Ovary (tissue), 10 donors: ENCODE measurements around the gene GJD4. TPM values are rescaled to one million over a fixed set of nuclear protein-coding genes. Genes with fewer than 3 reads are reported as not detected.

Experiments
- DNase-seq, 5 donors: peaks; one replicate each; pipeline ENCODE4 v3.0.0-alpha.2; 2019 to 2020
- H3K27ac ChIP-seq, 2 donors: fragments of 200-600 bp; one replicate each; pipeline versions ENCODE4 v1.5.1 to v1.8.0; 2019 to 2022
- H3K27me3 ChIP-seq: fragments of 200-600 bp; one replicate; pipeline ENCODE4 v1.8.0; 2022
- H3K36me3 ChIP-seq: fragments of 200-600 bp; sonication (generic); one replicate; pipeline ENCODE4 v1.5.1; 2019
- H3K4me1 ChIP-seq: one replicate; pipeline ENCODE4 v1.8.1; 2013; ENCODE audit warnings: mild to moderate bottlenecking, moderate library complexity; ENCODE audit not compliant: insufficient read depth
- H3K4me3 ChIP-seq: fragments of 200-600 bp; sonication (generic); one replicate; pipeline ENCODE4 v1.5.1; 2017
- H3K9me3 ChIP-seq, 2 donors: fragments of 200-600 bp in 1 of 2; sonication (generic) in 1 of 2; one replicate each; pipeline versions ENCODE4 v1.5.1 to v1.8.1; 2013 to 2019; ENCODE audit warnings: mild to moderate bottlenecking in 1 of 2, moderate library complexity in 1 of 2
- CTCF ChIP-seq, 3 donors: fragments of 450-650 bp in 2 of 3; fragments of 200-600 bp in 1 of 3; IDR thresholded peaks; one replicate each; pipeline versions ENCODE4 v1.5.1 to v1.8.0; 2016 to 2022; ENCODE audit warnings: antibody characterized with exemption in 3 of 3, mild to moderate bottlenecking in 1 of 3
- EP300 ChIP-seq: sonication (generic); formaldehyde crosslinking; IDR thresholded peaks from one replicate; pipeline ENCODE4 v1.6.1; 2017; ENCODE audit warnings: antibody characterized with exemption
- POLR2A ChIP-seq: fragments of 450-650 bp; IDR thresholded peaks from one replicate; pipeline ENCODE4 v1.6.1; 2017; ENCODE audit warnings: antibody characterized with exemption, mild to moderate bottlenecking, moderate library complexity
- WGBS, 3 donors: extraction: QIAGEN DNeasy Blood & Tissue Kit in 1 of 3; methylation state at CpG; one replicate each; pipeline versions ENCODE4 v1.1.5 to v1.1.7; 2013 to 2017; 5-methylcytosine and 5-hydroxymethylcytosine counted together
- intact Hi-C, 4 donors: fragments of 100-400 bp; cut with DNase I; formaldehyde crosslinking; loops; one replicate each; pipeline versions ENCODE4 v1.11.0 to v1.15.1; 2022 to 2023
- long read RNA-seq, 3 donors: library from polyadenylated mRNA in 2 of 3; unstranded in 2 of 3; transcript quantifications; one replicate each; pipeline ENCODE4 v2.0.0 and lab custom pipeline, GENCODE V29; 2021 to 2026
- polyA plus RNA-seq, 2 donors: library from polyadenylated mRNA; stranded (reverse); fragments of 200-250 nt in 1 of 2; fragments of 350-450 nt in 1 of 2; fragmentation: Illumina TruSeq in 1 of 2; extraction: RNeasy Lipid Tissue Mini Kit (QIAGEN cat#74804) in 1 of 2; gene quantifications; one replicate each; pipeline ENCODE4 v1.2.3, GENCODE V29; 2013 to 2014
- total RNA-seq, 7 donors: library from RNA; depleted of rRNA in 2 of 7; stranded (reverse); fragments of >200 nt in 2 of 7; fragmentation: NEBNext Ultra II Directional in 3 of 7; extraction: Animal tissue kit (Norgen Biotek cat#: 25700) in 3 of 7; gene quantifications; one replicate each; pipeline versions ENCODE4 v1.1.0 to v1.2.4, GENCODE V29; 2016 to 2023
- donor health status: DM: no; HTN: no; CAD: no; lungs with moderate emphysema.
- donor health status: DM: no; HTN: no; CAD: no.
- donor health status: Bipolar disorder and iron deficiency.
- donor health status: DM: yes; HTN: yes; CAD: no.
- donor health status: DM: no; HTN: no; CAD: no.
- donor health status: DM: yes; HTN: yes; CAD: no.

GJD4 gene
- total RNA-seq: not detected
- not detected for polyA plus RNA-seq
- long read RNA-seq, donor 1: 0 reads
- long read RNA-seq, donor 2: 0 reads
- long read RNA-seq, donor 3: 0 reads

- H3K4me3 ChIP-seq: no peak within 1 kb of the TSS
- no peaks in the 10 kb centered on the region for H3K4me1 ChIP-seq
- intact Hi-C loops: no loop called here
- no peak for DNase-seq
- 69 to 73% (median 72%) methylated on average over 8 of the region's 8 CpGs for WGBS, 3 donors
- H3K36me3 ChIP-seq: no peaks in the 10 kb centered on the region
- no peak within 1 kb of the TSS for H3K27ac ChIP-seq
- H3K27me3 ChIP-seq: no peaks in the 10 kb centered on the region
- peaks cover 0 to 2% of the 10 kb centered on the region in 2 donors for H3K9me3 ChIP-seq
- TF ChIP-seq CTCF (IDR thresholded peaks at IDR 0.05): no peak
- TF ChIP-seq EP300: no peak
- TF ChIP-seq POLR2A: no peak
Observed at GRCh38 chr10:35605191-35605590, at the start of gene GJD4. GJD4 (plus strand) TSS chr10:35605341; CDS start chr10:35605568, 227 bp downstream.

GRCh38 chr10:35555962-35556930, 48.9 kb upstream of the GJD4 start:
- no peak overlapping the region for H3K27ac ChIP-seq
- H3K4me3 ChIP-seq: no peak overlapping the region
- intact Hi-C loops: no loop called here
- no peaks in the 10 kb centered on the region for H3K36me3 ChIP-seq
- H3K27me3 ChIP-seq: no peaks in the 10 kb centered on the region
- WGBS, 3 donors: 95 to 96% (median 96%) methylated on average over 6 of the region's 6 CpGs
- TF ChIP-seq CTCF (IDR thresholded peaks at IDR 0.05): no peak
- TF ChIP-seq POLR2A: no peak
- TF ChIP-seq EP300: no peak
- no peaks in the 10 kb centered on the region for H3K9me3 ChIP-seq
- no peaks in the 10 kb centered on the region for H3K4me1 ChIP-seq
- DNase-seq: no peak

- Histone ChIP-seq H3K4me3 (no peak overlapping the region), H3K4me1 (no peaks in the 10 kb centered on the region), H3K27me3 (no peaks in the 10 kb centered on the region), H3K9me3 (no peaks in the 10 kb centered on the region), H3K36me3 (no peaks in the 10 kb centered on the region), H3K27ac (no peak overlapping the region)
- WGBS, 3 donors: 100% methylated on average over 1 of the region's 1 CpG
- no peak for DNase-seq
- intact Hi-C loops: no loop called here
- no peak for TF ChIP-seq CTCF (IDR thresholded peaks at IDR 0.05)
- no peak for TF ChIP-seq EP300
- no peak for TF ChIP-seq POLR2A
Observed at GRCh38 chr10:35558276-35558675, 46.9 kb upstream of the GJD4 start.

- intact Hi-C loops: no loop called here
- H3K36me3 ChIP-seq: no peaks in the 10 kb centered on the region
- 96 to 98% (median 97%) methylated on average over 5 of the region's 5 CpGs for WGBS, 3 donors
Observed at GRCh38 chr10:35559416-35559815, 45.7 kb upstream of the GJD4 start.

More at GRCh38 chr10:35559416-35559815, 45.7 kb upstream of the GJD4 start:
- H3K9me3 ChIP-seq: no peaks in the 10 kb centered on the region
- H3K27me3 ChIP-seq: no peaks in the 10 kb centered on the region
- no peaks in the 10 kb centered on the region for H3K4me1 ChIP-seq
- no peak overlapping the region for H3K27ac ChIP-seq
- no peak overlapping the region for H3K4me3 ChIP-seq
- TF ChIP-seq POLR2A: no peak
- TF ChIP-seq EP300: no peak
- TF ChIP-seq CTCF (IDR thresholded peaks at IDR 0.05): no peak
- DNase-seq: no peak
